ENCODE results near the gene TMEM61. TPM values are rescaled to one million over a fixed set of nuclear protein-coding genes. Genes with fewer than 3 reads are reported as not detected.

The TMEM61 gene
- total RNA-seq, 6 experiments from 2014 or later = 0.20 to 0.31 TPM; not detected in 4

GRCh38 chr1:54965624-54966340, 14.6 kb upstream of the TMEM61 start:
- H3K36me3 ChIP-seq = no peaks in the 10 kb centered on the region
- ATAC-seq = peak; percentile 62 to 75 (median 68)
- no peak overlapping the region for H3K4me3 ChIP-seq
- H3K9me3 ChIP-seq = no peaks in the 10 kb centered on the region
- no peaks in the 10 kb centered on the region for H3K27me3 ChIP-seq
- TF ChIP-seq CTCF (IDR thresholded peaks at IDR 0.05) (no peak), POLR2A (IDR thresholded peaks at IDR 0.05) (no peak)
- H3K27ac ChIP-seq = no peak overlapping the region
- H3K4me1 ChIP-seq = no peaks in the 10 kb centered on the region
- intact Hi-C loops (cut with DNase I) = no loop called here
- DNase-seq = peak in 2 of 3 donors; percentile 52 to 73
- WGBS (ENCODE audit: insufficient coverage, low coverage, low lambda C conversion rate, missing lambda C conversion rate) = 37% methylated on average over 7 of the region's 7 CpGs

- H3K9me3 ChIP-seq = no peaks in the 10 kb centered on the region
- H3K27ac ChIP-seq = no peak overlapping the region
- no peak for TF ChIP-seq CTCF (IDR thresholded peaks at IDR 0.05)
- no peak for TF ChIP-seq POLR2A (IDR thresholded peaks at IDR 0.05)
- no peak overlapping the region for H3K4me3 ChIP-seq
- intact Hi-C loops (cut with DNase I) = no loop called here
- ATAC-seq (no peak), DNase-seq (peak in 1 of 3 donors; percentile 32)
- H3K4me1 ChIP-seq = no peaks in the 10 kb centered on the region
- no peaks in the 10 kb centered on the region for H3K27me3 ChIP-seq
- 60% methylated on average over 2 of the region's 5 CpGs for WGBS (ENCODE audit: insufficient coverage, low coverage, low lambda C conversion rate, missing lambda C conversion rate)
- no peaks in the 10 kb centered on the region for H3K36me3 ChIP-seq
These were observed 13.1 kb upstream of the TMEM61 start for GRCh38 chr1:54967372-54967771.

GRCh38 chr1:54968551-54968950, 11.9 kb upstream of the TMEM61 start:
- Histone ChIP-seq H3K36me3 (no peaks in the 10 kb centered on the region), H3K4me1 (no peaks in the 10 kb centered on the region), H3K9me3 (no peaks in the 10 kb centered on the region), H3K4me3 (no peak overlapping the region), H3K27ac (no peak overlapping the region), H3K27me3 (no peaks in the 10 kb centered on the region)
- DNase-seq (peak in 1 of 3 donors; percentile 10), ATAC-seq (no peak)
- no peak for TF ChIP-seq CTCF (IDR thresholded peaks at IDR 0.05)
- no peak for TF ChIP-seq POLR2A (IDR thresholded peaks at IDR 0.05)
- intact Hi-C loops (cut with DNase I) = no loop called here
- 81% methylated on average over 4 of the region's 4 CpGs for WGBS (ENCODE audit: insufficient coverage, low coverage, low lambda C conversion rate, missing lambda C conversion rate)

GRCh38 chr1:54969879-54970278, 10.5 kb upstream of the TMEM61 start:
- H3K4me1 ChIP-seq = no peaks in the 10 kb centered on the region
- intact Hi-C loops (cut with DNase I) = no loop called here
- no peak overlapping the region for H3K4me3 ChIP-seq
- no peaks in the 10 kb centered on the region for H3K9me3 ChIP-seq
- H3K27me3 ChIP-seq = no peaks in the 10 kb centered on the region
- H3K27ac ChIP-seq = no peak overlapping the region
- ATAC-seq (no peak), DNase-seq (peak in 1 of 3 donors; percentile 18)
- no peak for TF ChIP-seq POLR2A (IDR thresholded peaks at IDR 0.05)
- no peak for TF ChIP-seq CTCF (IDR thresholded peaks at IDR 0.05)
- WGBS (ENCODE audit: insufficient coverage, low coverage, low lambda C conversion rate, missing lambda C conversion rate) = no CpG with 5 or more reads among the region's 1 CpG
- H3K36me3 ChIP-seq = no peaks in the 10 kb centered on the region

All from right lobe of liver (tissue), 6 donors.